Measurements from ENCODE around the gene NPPB.
"Not testable (repeated sequence)": the region's sequence is repeated elsewhere in the genome, so short reads cannot be mapped to it uniquely, and the experiment has no call there.

NPPB gene

GRCh38 chr1:11894501-11894900 is 35.8 kb upstream of the NPPB start:
- not testable (repeated sequence) for H3K9me3 ChIP-seq (ENCODE audit: control insufficient read depth in 1 of 2, low read length in 2 of 2); H3K27ac ChIP-seq (ENCODE audit: low read depth, low read length); H3K4me3 ChIP-seq (ENCODE audit: low read depth in 1 of 2, low read length in 2 of 2); H3K9ac ChIP-seq (ENCODE audit: low read depth in 1 of 2, low read length in 2 of 2); H3K36me3 ChIP-seq (ENCODE audit: control insufficient read depth in 1 of 2, insufficient read depth in 2 of 2, low read length in 2 of 2); H3K4me1 ChIP-seq (ENCODE audit: control insufficient read depth in 1 of 2, insufficient read depth in 2 of 2, low read length in 2 of 2)
- H3K27me3 ChIP-seq (ENCODE audit: control insufficient read depth in 1 of 2, insufficient read depth in 2 of 2, low read length in 2 of 2) = peaks cover 11 to 18% of the 10 kb centered on the region in 2 donors

DNA sequence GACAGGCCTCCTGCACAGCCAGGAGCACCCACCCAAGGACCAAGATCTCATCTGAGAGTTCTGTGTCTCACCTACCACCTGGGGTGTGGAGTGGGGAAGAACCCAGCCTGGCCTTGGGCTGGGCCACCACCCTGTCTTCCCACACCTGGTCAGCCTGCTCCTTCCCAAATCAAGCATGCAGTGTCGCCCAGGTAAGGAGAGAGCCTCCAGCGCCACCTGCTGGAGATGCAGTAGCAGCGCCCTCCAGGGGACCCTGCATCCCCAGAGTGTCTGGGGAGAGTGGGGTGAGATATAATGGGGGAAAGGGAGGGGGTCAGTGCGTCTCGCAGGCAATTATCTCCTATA is 35.1 kb upstream of the NPPB start:
- Histone ChIP-seq H3K4me1 (ENCODE audit: control insufficient read depth in 1 of 2, insufficient read depth in 2 of 2, low read length in 2 of 2) (no peaks in the 10 kb centered on the region), H3K27me3 (ENCODE audit: control insufficient read depth in 1 of 2, insufficient read depth in 2 of 2, low read length in 2 of 2) (peaks cover 5 to 13% of the 10 kb centered on the region in 2 donors), H3K9me3 (ENCODE audit: control insufficient read depth in 1 of 2, low read length in 2 of 2) (no peaks in the 10 kb centered on the region), H3K9ac (ENCODE audit: low read depth in 1 of 2, low read length in 2 of 2) (no peak overlapping the region), H3K36me3 (ENCODE audit: control insufficient read depth in 1 of 2, insufficient read depth in 2 of 2, low read length in 2 of 2) (no peaks in the 10 kb centered on the region), H3K4me3 (ENCODE audit: low read depth in 1 of 2, low read length in 2 of 2) (no peak overlapping the region), H3K27ac (ENCODE audit: low read depth, low read length) (no peak overlapping the region)

DNA sequence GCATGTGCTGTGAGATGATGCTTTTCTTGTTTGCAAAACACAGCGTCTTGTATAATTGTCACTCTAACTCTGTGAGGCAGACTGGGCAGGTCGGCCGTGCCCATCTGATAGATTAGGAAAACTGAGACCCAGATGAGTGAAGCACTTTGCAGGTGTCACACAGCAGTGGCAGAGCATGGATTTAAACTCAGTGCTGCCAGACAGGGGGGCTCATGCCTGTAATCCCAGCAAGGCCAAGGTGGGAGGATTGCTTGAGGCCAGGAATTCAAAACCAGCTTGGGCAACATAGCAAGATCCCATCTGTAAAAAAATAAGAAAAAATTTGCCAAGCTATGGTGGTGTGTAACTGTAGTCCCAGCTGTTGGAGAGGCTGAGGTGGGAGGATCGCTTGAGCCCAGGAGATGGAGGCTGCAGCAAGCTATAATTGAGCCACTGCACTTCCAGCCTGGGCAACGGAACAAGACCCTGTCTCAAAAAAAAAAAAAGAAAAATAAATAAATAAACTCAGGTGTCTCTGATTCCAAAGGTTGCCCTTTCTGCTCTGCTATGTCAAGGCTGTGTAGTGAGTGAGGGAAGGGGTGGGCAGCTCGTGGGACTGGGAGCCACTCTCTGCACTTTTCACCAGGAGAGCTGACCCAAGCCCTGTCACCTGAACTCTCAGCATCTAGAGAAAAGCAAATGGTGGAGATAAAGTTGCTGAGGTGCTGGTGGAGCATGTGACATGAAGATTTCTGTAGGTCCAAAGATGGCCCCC is 32.9 kb upstream of the NPPB start:
- no peak overlapping the region for H3K9ac ChIP-seq (ENCODE audit: low read depth in 1 of 2, low read length in 2 of 2)
- H3K27ac ChIP-seq (ENCODE audit: low read depth, low read length) = no peak overlapping the region
- no peaks in the 10 kb centered on the region for H3K4me1 ChIP-seq (ENCODE audit: control insufficient read depth in 1 of 2, insufficient read depth in 2 of 2, low read length in 2 of 2)
- no peaks in the 10 kb centered on the region for H3K9me3 ChIP-seq (ENCODE audit: control insufficient read depth in 1 of 2, low read length in 2 of 2)
- H3K36me3 ChIP-seq (ENCODE audit: control insufficient read depth in 1 of 2, insufficient read depth in 2 of 2, low read length in 2 of 2) = no peaks in the 10 kb centered on the region
- no peak overlapping the region for H3K4me3 ChIP-seq (ENCODE audit: low read depth in 1 of 2, low read length in 2 of 2)
- H3K27me3 ChIP-seq (ENCODE audit: control insufficient read depth in 1 of 2, insufficient read depth in 2 of 2, low read length in 2 of 2) = peaks cover 0 to 9% of the 10 kb centered on the region in 2 donors

DNA sequence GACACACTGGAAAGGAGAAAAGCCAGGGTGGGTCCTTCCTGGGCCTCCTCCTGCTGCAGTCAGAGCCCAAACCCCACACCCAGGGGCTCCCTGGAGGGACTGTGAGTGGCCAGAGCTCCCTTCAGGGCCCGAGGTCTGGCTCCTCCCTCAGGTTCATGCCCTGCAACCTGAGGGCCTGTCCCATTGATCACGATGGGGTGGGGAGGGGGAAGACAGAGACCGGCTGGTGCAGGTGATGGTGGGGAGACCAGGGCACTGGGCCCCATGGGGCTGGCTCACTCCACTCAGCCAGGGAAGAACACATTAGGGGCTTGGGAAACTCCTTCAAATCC is 30.1 kb upstream of the NPPB start:
- peaks cover 0 to 4% of the 10 kb centered on the region in 2 donors for H3K27me3 ChIP-seq (ENCODE audit: control insufficient read depth in 1 of 2, insufficient read depth in 2 of 2, low read length in 2 of 2)
- H3K9me3 ChIP-seq (ENCODE audit: control insufficient read depth in 1 of 2, low read length in 2 of 2) = no peaks in the 10 kb centered on the region
- no peak overlapping the region for H3K9ac ChIP-seq (ENCODE audit: low read depth in 1 of 2, low read length in 2 of 2)
- no peak overlapping the region for H3K4me3 ChIP-seq (ENCODE audit: low read depth in 1 of 2, low read length in 2 of 2)
- no peaks in the 10 kb centered on the region for H3K4me1 ChIP-seq (ENCODE audit: control insufficient read depth in 1 of 2, insufficient read depth in 2 of 2, low read length in 2 of 2)
- H3K27ac ChIP-seq (ENCODE audit: low read depth, low read length) = no peak overlapping the region
- no peaks in the 10 kb centered on the region for H3K36me3 ChIP-seq (ENCODE audit: control insufficient read depth in 1 of 2, insufficient read depth in 2 of 2, low read length in 2 of 2)

- no peaks in the 10 kb centered on the region for H3K4me1 ChIP-seq (ENCODE audit: control insufficient read depth in 1 of 2, insufficient read depth in 2 of 2, low read length in 2 of 2)
- no peak overlapping the region for H3K4me3 ChIP-seq (ENCODE audit: low read depth in 1 of 2, low read length in 2 of 2)
- H3K27ac ChIP-seq (ENCODE audit: low read depth, low read length) = no peak overlapping the region
- H3K36me3 ChIP-seq (ENCODE audit: control insufficient read depth in 1 of 2, insufficient read depth in 2 of 2, low read length in 2 of 2) = no peaks in the 10 kb centered on the region
- H3K9ac ChIP-seq (ENCODE audit: low read depth in 1 of 2, low read length in 2 of 2) = no peak overlapping the region
- no peaks in the 10 kb centered on the region for H3K9me3 ChIP-seq (ENCODE audit: control insufficient read depth in 1 of 2, low read length in 2 of 2)
- peaks cover 0 to 4% of the 10 kb centered on the region in 2 donors for H3K27me3 ChIP-seq (ENCODE audit: control insufficient read depth in 1 of 2, insufficient read depth in 2 of 2, low read length in 2 of 2)
These were observed 29.6 kb upstream of the NPPB start for GRCh38 chr1:11888206-11888876.

DNA sequence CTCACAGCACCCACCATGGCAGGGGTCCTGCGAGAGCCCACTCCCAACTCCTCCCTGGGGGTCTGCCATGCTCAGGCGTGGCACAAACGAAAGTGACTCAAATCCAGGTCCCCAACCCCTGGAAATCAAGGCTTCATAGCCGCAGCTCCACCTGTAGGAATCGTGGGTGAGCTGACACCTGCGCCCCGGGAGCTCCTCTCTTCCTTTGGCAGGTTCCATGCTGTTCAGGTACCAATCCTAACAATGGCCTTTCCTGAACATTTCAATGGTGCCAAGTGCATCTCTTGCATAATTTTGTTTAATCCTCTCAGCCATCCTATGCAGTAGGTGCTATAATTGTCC is 28.9 kb upstream of the NPPB start:
- no peak overlapping the region for H3K4me3 ChIP-seq (ENCODE audit: low read depth in 1 of 2, low read length in 2 of 2)
- H3K27me3 ChIP-seq (ENCODE audit: control insufficient read depth in 1 of 2, insufficient read depth in 2 of 2, low read length in 2 of 2) = peaks cover 0 to 4% of the 10 kb centered on the region in 2 donors
- H3K27ac ChIP-seq (ENCODE audit: low read depth, low read length) = no peak overlapping the region
- no peak overlapping the region for H3K9ac ChIP-seq (ENCODE audit: low read depth in 1 of 2, low read length in 2 of 2)
- peaks cover 6% of the 10 kb centered on the region in 2 donors for H3K4me1 ChIP-seq (ENCODE audit: control insufficient read depth in 1 of 2, insufficient read depth in 2 of 2, low read length in 2 of 2)
- no peaks in the 10 kb centered on the region for H3K36me3 ChIP-seq (ENCODE audit: control insufficient read depth in 1 of 2, insufficient read depth in 2 of 2, low read length in 2 of 2)
- H3K9me3 ChIP-seq (ENCODE audit: control insufficient read depth in 1 of 2, low read length in 2 of 2) = no peaks in the 10 kb centered on the region

GRCh38 chr1:11886986-11887665 is 28.4 kb upstream of the NPPB start:
- no peak overlapping the region for H3K27ac ChIP-seq (ENCODE audit: low read depth, low read length)
- no peak overlapping the region for H3K4me3 ChIP-seq (ENCODE audit: low read depth in 1 of 2, low read length in 2 of 2)
- H3K36me3 ChIP-seq (ENCODE audit: control insufficient read depth in 1 of 2, insufficient read depth in 2 of 2, low read length in 2 of 2) = no peaks in the 10 kb centered on the region
- no peaks in the 10 kb centered on the region for H3K9me3 ChIP-seq (ENCODE audit: control insufficient read depth in 1 of 2, low read length in 2 of 2)
- H3K9ac ChIP-seq (ENCODE audit: low read depth in 1 of 2, low read length in 2 of 2) = no peak overlapping the region
- no peaks in the 10 kb centered on the region for H3K27me3 ChIP-seq (ENCODE audit: control insufficient read depth in 1 of 2, insufficient read depth in 2 of 2, low read length in 2 of 2)
- H3K4me1 ChIP-seq (ENCODE audit: control insufficient read depth in 1 of 2, insufficient read depth in 2 of 2, low read length in 2 of 2) = peaks cover 7% of the 10 kb centered on the region in 2 donors

DNA sequence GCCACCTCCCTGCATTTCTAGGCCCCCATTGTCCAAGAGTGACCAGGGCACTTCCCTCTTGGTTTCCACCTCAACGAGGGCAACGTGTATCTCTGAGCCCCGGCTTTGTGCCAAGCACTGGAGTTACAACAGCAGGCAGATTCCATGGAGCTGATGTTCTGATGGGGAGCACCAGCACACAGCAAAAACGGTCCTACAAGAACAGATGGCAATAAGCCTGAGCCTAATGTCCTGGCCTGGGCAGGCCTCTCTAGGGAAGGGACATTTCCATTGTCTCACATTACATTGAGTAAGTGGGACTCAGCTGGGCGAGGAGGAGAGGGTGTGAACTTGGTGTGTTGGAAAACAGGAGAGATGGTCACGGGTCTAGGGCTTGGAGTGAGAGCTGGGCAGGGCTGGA is 27.2 kb upstream of the NPPB start:
- H3K27me3 ChIP-seq (ENCODE audit: control insufficient read depth in 1 of 2, insufficient read depth in 2 of 2, low read length in 2 of 2) = no peaks in the 10 kb centered on the region
- H3K36me3 ChIP-seq (ENCODE audit: control insufficient read depth in 1 of 2, insufficient read depth in 2 of 2, low read length in 2 of 2) = no peaks in the 10 kb centered on the region
- peaks cover 7% of the 10 kb centered on the region in 2 donors for H3K4me1 ChIP-seq (ENCODE audit: control insufficient read depth in 1 of 2, insufficient read depth in 2 of 2, low read length in 2 of 2)
- no peak overlapping the region for H3K4me3 ChIP-seq (ENCODE audit: low read depth in 1 of 2, low read length in 2 of 2)
- H3K9me3 ChIP-seq (ENCODE audit: control insufficient read depth in 1 of 2, low read length in 2 of 2) = no peaks in the 10 kb centered on the region
- no peak overlapping the region for H3K27ac ChIP-seq (ENCODE audit: low read depth, low read length)
- H3K9ac ChIP-seq (ENCODE audit: low read depth in 1 of 2, low read length in 2 of 2) = no peak overlapping the region

DNA sequence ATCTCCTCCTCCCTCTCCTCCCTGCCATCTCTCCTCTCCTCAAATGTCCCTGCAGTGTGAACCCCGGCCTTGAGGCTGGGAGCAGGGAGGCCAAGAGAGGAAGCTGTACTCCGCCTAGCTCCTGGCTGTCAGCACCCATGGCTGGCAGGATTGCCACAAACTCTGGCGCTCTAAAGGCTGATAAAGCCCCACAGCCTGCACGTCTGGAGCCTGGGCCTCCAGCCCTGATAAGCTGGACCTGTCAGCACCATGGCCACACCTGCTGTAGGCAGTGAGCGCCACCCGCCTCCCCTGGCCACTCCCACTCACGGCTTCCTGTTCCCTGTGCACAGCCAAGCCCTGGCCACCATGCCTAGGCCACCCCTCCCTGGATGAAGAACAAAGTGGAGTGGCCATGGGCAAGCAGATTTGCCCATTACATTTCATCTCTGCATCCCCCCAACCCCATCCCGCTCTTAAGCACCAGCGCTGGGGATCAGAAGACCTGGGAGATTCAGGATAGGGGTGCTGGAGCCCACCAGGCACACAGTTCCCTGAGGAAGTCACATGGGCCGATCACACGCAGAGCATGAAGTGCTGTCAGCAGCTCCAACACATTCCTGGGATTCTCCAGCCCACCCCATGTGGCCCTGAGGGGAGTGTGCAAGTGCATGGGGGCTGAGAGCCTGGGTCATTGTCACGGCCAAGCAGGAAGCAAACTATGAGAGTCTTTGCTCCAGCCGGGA is 24.2 kb upstream of the NPPB start:
- H3K9ac ChIP-seq (ENCODE audit: low read depth in 1 of 2, low read length in 2 of 2) = no peak overlapping the region
- H3K27ac ChIP-seq (ENCODE audit: low read depth, low read length) = no peak overlapping the region
- peaks cover 7% of the 10 kb centered on the region in 2 donors for H3K4me1 ChIP-seq (ENCODE audit: control insufficient read depth in 1 of 2, insufficient read depth in 2 of 2, low read length in 2 of 2)
- H3K36me3 ChIP-seq (ENCODE audit: control insufficient read depth in 1 of 2, insufficient read depth in 2 of 2, low read length in 2 of 2) = no peaks in the 10 kb centered on the region
- no peaks in the 10 kb centered on the region for H3K9me3 ChIP-seq (ENCODE audit: control insufficient read depth in 1 of 2, low read length in 2 of 2)
- peaks cover 0 to 6% of the 10 kb centered on the region in 2 donors for H3K27me3 ChIP-seq (ENCODE audit: control insufficient read depth in 1 of 2, insufficient read depth in 2 of 2, low read length in 2 of 2)
- no peak overlapping the region for H3K4me3 ChIP-seq (ENCODE audit: low read depth in 1 of 2, low read length in 2 of 2)
